Measurements from ENCODE around the gene ANO8.

The ANO8 gene

DNA sequence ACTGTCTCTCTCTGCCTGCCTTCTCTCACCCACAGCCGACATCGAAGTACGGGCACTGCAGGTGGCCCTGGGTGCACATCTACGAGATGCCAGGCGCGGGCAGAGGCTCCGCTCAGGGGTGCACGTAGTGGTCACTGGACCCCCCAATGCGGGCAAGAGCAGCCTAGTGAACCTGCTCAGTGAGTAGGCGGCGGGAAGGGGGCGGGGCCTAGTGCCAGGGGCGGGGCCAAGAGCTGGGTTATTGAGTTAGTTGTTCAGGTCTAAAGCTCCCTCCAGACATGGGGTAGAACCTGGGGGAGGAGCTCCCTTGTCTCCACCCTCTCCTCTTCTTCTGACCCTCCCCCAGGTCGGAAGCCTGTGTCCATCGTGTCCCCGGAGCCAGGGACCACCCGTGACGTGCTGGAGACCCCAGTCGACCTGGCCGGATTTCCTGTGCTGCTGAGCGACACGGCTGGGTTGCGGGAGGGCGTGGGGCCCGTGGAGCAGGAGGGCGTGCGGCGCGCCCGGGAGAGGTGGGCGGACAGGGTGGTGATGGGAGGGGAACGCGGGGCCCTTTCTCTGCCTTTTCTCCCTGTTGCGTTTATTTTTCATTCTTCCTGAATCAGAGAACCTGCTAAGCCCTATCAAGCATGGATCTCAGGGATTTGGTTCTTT, 4.6 kb upstream of the ANO8 start:
- in situ Hi-C loops (cut with MboI; ENCODE audit: low sequenced_read_pairs, unreplicated experiment) = no loop called here
- TF ChIP-seq, protein P1, sequence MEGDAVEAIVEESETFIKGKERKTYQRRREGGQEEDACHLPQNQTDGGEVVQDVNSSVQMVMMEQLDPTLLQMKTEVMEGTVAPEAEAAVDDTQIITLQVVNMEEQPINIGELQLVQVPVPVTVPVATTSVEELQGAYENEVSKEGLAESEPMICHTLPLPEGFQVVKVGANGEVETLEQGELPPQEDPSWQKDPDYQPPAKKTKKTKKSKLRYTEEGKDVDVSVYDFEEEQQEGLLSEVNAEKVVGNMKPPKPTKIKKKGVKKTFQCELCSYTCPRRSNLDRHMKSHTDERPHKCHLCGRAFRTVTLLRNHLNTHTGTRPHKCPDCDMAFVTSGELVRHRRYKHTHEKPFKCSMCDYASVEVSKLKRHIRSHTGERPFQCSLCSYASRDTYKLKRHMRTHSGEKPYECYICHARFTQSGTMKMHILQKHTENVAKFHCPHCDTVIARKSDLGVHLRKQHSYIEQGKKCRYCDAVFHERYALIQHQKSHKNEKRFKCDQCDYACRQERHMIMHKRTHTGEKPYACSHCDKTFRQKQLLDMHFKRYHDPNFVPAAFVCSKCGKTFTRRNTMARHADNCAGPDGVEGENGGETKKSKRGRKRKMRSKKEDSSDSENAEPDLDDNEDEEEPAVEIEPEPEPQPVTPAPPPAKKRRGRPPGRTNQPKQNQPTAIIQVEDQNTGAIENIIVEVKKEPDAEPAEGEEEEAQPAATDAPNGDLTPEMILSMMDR (IDR thresholded peaks at IDR 0.05; ENCODE audit: borderline replicate concordance, control extremely low read depth, extremely low read depth, insufficient read depth, missing control alignments) = no peak
- DNase-seq (ENCODE audit: low spot score) = no peak

DNA sequence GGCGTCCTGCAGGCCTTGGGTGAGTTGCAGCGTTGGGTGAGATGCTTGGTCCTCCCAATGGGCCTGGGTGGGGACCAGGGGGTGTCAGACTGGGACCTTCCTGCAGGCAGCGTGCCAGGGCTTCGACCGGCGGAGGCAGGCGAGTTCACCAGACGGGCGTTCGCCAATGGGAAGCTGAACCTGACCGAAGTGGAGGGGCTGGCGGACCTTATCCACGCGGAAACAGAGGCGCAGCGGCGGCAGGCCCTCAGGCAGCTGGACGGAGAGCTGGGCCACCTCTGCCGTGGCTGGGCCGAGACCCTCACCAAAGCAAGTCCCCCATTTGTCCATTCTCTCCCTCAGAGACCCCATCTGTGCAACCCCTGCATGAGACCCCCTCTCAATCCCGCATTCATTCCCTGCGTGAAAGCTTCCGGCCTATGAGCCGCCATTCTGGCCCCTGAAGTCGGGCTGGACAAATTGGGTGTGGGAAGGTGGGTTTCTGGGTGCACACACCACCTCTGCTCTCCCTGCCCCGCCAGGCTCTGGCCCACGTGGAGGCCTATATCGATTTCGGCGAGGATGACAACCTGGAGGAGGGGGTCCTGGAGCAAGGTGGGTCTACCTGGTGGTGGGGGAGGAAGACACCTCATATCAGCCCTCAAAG, 3.9 kb upstream of the ANO8 start:
- TF ChIP-seq, protein P1 (IDR thresholded peaks at IDR 0.05; ENCODE audit: borderline replicate concordance, control extremely low read depth, extremely low read depth, insufficient read depth, missing control alignments) = no peak
- in situ Hi-C loops (cut with MboI; ENCODE audit: low sequenced_read_pairs, unreplicated experiment) = no loop called here
- no peak for DNase-seq (ENCODE audit: low spot score)

DNA sequence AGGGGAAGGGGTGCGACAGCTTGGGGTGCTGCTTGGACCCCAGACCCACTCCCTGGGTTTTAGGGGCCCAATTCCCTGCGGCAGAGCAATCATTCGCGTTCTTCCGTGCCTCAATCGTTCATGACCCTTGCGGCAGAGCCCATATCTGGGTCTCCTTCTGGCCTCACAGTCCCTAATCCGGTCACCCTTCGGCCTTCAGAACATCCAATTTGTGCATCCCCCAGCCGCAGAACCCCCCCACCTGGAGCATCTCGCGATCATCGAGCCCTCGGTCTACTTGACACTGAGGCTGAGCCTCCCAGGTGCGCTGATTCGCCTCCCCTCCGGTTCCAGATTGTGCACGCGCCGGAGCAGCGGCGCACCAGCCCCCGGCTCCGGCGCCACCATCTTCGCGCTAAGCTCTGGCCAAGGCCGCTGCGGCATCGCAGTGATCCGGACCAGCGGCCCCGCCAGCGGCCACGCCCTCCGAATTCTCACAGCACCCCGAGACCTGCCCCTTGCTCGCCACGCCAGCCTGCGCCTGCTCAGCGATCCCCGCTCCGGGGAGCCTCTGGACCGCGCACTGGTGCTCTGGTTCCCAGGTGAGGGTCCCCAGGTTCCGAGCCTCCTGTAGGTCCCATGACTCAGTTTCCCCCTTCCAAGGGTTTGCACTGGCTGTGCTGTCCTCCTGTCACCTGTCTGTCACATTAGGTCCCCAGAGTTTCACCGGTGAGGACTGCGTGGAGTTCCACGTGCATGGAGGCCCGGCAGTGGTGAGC, 3.2 kb upstream of the ANO8 start:
- in situ Hi-C loops (cut with MboI; ENCODE audit: low sequenced_read_pairs, unreplicated experiment) = no loop called here
- TF ChIP-seq, protein P1 (IDR thresholded peaks at IDR 0.05; ENCODE audit: borderline replicate concordance, control extremely low read depth, extremely low read depth, insufficient read depth, missing control alignments) = no peak
- peak; percentile 70 for DNase-seq (ENCODE audit: low spot score)

DNA sequence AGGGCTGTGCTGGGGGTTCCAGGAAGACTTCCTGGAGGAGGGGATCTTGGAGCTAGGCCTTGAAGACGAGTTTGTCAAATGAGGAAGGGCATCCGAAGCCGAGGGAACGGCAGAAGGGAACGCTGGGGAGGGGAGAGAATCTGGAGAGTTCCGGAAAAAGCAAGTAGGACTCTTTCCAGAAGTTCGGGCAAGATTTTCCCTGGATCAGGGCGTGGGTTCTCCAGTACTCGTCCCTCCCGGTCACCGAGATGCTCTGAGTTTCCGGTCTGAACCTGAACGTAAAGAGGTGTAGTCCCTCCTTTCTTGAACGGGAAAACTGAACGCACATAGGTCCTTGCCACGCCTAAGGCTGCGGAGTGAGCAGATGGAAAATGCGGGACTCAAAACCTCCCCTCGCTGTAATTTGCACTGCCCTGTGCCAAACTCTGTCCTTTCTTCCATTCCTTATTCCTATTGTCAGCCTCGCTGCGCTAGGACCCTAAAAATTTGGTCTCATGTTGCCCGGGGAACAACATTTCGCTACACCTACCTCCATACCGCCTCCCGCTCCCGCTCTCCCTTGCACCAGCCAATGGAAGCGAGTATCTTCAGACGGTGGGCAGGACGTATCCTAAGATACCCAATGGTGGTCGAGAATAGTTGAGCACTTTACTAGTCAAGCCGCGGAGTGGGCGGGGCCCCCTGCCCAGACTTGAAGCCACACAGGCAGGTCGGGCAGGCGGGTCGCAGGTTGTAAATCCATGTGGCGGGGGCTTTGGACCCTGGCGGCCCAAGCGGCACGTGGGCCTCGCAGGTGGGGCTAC, 2.4 kb upstream of the ANO8 start, which contains the start of gene GTPBP3:
GTPBP3 (plus strand) TSS at position 682 of the 803 bp plus-strand sequence; CDS start at position 741, 59 bp downstream.
- TF ChIP-seq, protein P1 (IDR thresholded peaks at IDR 0.05; ENCODE audit: borderline replicate concordance, control extremely low read depth, extremely low read depth, insufficient read depth, missing control alignments) = no peak
- peak; percentile 97 for DNase-seq (ENCODE audit: low spot score)
- in situ Hi-C loops (cut with MboI; ENCODE audit: low sequenced_read_pairs, unreplicated experiment) = no loop called here

DNA sequence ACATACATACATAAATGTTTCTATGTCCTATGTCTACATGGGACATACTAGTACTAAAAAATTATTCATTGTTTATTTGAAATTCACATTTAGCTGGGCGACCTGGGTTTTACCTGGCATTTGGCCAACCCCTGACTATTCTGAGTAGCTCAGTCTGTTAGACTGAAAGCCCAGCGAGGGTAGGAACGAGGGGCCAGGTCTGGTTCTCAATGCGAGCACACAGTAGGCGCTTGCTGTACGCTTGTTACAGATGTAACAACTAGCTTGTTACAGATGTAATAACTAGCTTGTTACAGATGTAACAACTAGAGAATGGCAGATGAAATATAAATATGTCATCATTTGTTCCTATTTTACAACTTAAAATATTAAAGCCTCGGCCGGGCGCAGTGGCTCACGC, 920 bp upstream of the ANO8 start:
- TF ChIP-seq, protein P1 (IDR thresholded peaks at IDR 0.05; ENCODE audit: borderline replicate concordance, control extremely low read depth, extremely low read depth, insufficient read depth, missing control alignments) = no peak
- in situ Hi-C loops (cut with MboI; ENCODE audit: low sequenced_read_pairs, unreplicated experiment) = no loop called here
- DNase-seq (ENCODE audit: low spot score) = no peak
